ENCODE measurements around the gene TNFAIP3.
"Not testable (repeated sequence)": the region's sequence is repeated elsewhere in the genome, so short reads cannot be mapped to it uniquely, and the experiment has no call there.

Gene TNFAIP3

DNA sequence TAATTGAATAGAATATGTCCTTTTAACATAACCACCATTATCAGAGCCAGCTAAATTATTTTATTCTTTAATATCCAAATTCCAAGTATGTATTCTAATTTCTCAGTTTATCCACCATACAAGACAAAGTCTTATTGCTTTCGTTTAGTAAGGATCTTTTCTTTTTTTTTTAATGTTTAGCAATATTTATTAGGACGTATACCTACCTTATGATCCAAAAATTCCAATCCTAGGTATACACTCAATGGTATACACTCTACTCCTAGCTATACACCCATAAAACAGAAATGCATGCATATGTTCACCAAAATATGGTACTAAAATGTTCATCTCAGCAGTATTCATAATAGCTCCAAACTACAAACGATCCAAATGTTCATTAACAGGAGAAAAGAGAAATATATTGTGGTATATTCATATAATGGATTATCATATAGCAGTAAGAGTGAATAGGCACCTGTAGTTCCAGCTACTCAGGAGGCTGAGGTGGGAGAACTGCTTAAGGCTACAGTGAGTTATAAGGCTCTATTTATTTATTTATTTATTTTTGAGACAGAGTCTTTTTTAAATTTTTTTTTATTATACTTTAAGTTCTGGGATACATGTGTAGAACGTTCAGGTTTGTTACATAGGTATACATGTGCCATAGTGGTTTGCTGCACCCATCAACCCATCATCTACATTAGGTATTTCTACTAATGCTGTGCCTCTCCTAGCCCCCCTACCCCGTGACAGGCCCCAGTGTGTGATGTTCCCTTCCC, 17.3 kb downstream of the TNFAIP3 start:
- Histone ChIP-seq H3K27me3 (replicated peaks in 2 of 5; ENCODE audit: control insufficient read depth in 4 of 5, insufficient read depth in 5 of 5, low read length in 4 of 5) (no peaks in the 10 kb centered on the region), H3K4me3 (ENCODE audit: control insufficient read depth in 1 of 7, extremely low read depth in 1 of 7, insufficient read depth in 4 of 7, low read depth in 2 of 7, low read length in 6 of 7) (no peak overlapping the region), H3K36me3 (ENCODE audit: control insufficient read depth in 4 of 4, insufficient read depth in 4 of 4, low read length in 3 of 4) (peaks cover 12 to 31% (median 26%) of the 10 kb centered on the region in 4 experiments), H3K27ac (ENCODE audit: insufficient read depth in 1 of 2, low read depth in 1 of 2, low read length in 2 of 2, poor library complexity in 1 of 2, severe bottlenecking in 2 of 2) (no peak overlapping the region), H3K4me1 (ENCODE audit: control extremely low read depth in 1 of 4, control insufficient read depth in 4 of 4, insufficient read depth in 4 of 4, low read length in 3 of 4) (peaks cover 0 to 23% (median 18%) of the 10 kb centered on the region in 4 experiments), H3K9me3 (ENCODE audit: control extremely low read depth in 1 of 5, control insufficient read depth in 4 of 5, insufficient read depth in 2 of 5, low read depth in 1 of 5, low read length in 4 of 5) (no peaks in the 10 kb centered on the region)
- no peak for DNase-seq
- CTCF ChIA-PET: interaction anchor here (0.6 to 9.8 kb wide), 5 partner anchors 9 to 178 kb away, joined by 3 to 67 read pairs (median 4); partner anchors contain the start of gene TNFAIP3
- POLR2A ChIA-PET: interaction anchor here (0.5 to 2.1 kb wide), 2 partner anchors 17 to 42 kb away, joined by 3 to 8 read pairs; partner anchors contain the start of gene TNFAIP3
- no CpG with 5 or more reads among the region's 5 CpGs for WGBS (ENCODE audit: insufficient coverage)

DNA sequence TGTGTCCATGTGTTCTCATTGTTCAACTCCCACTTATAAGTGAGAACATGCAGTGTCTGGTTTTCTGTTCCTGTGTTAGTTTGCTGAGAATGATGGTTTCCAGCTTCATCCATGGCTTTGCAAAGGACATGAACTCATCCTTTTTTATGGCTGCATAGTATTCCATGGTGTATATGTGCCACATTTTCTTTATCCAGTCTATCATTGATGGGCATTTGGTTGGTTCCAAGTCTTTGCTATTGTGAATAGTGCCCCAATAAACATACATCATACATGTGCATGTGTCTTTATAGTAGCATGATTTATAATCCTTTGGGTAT, 17.8 kb downstream of the TNFAIP3 start:
- H3K27ac ChIP-seq (ENCODE audit: insufficient read depth in 1 of 2, low read depth in 1 of 2, low read length in 2 of 2, poor library complexity in 1 of 2, severe bottlenecking in 2 of 2); H3K4me3 ChIP-seq (ENCODE audit: control insufficient read depth in 1 of 7, extremely low read depth in 1 of 7, insufficient read depth in 4 of 7, low read depth in 2 of 7, low read length in 6 of 7); DNase-seq; POLR2A ChIA-PET; H3K27me3 ChIP-seq (replicated peaks in 2 of 5; ENCODE audit: control insufficient read depth in 4 of 5, insufficient read depth in 5 of 5, low read length in 4 of 5); H3K9me3 ChIP-seq (ENCODE audit: control extremely low read depth in 1 of 5, control insufficient read depth in 4 of 5, insufficient read depth in 2 of 5, low read depth in 1 of 5, low read length in 4 of 5): not testable (repeated sequence)
- Histone ChIP-seq H3K36me3 (ENCODE audit: control insufficient read depth in 4 of 4, insufficient read depth in 4 of 4, low read length in 3 of 4) (peaks cover 10 to 25% (median 23%) of the 10 kb centered on the region in 4 experiments), H3K4me1 (ENCODE audit: control extremely low read depth in 1 of 4, control insufficient read depth in 4 of 4, insufficient read depth in 4 of 4, low read length in 3 of 4) (peaks cover 0 to 21% (median 18%) of the 10 kb centered on the region in 4 experiments)
- CTCF ChIA-PET: interaction anchor here (1.7 to 9.8 kb wide), 3 partner anchors 15 to 178 kb away, joined by 4 to 67 read pairs (median 8); partner anchors contain the start of gene TNFAIP3

GRCh38 chr6:137886226-137886625, 19.2 kb downstream of the TNFAIP3 start:
- DNase-seq; H3K4me3 ChIP-seq (ENCODE audit: control insufficient read depth in 1 of 7, extremely low read depth in 1 of 7, insufficient read depth in 4 of 7, low read depth in 2 of 7, low read length in 6 of 7); H3K27me3 ChIP-seq (replicated peaks in 2 of 5; ENCODE audit: control insufficient read depth in 4 of 5, insufficient read depth in 5 of 5, low read length in 4 of 5); POLR2A ChIA-PET; H3K27ac ChIP-seq (ENCODE audit: insufficient read depth in 1 of 2, low read depth in 1 of 2, low read length in 2 of 2, poor library complexity in 1 of 2, severe bottlenecking in 2 of 2); H3K9me3 ChIP-seq (ENCODE audit: control extremely low read depth in 1 of 5, control insufficient read depth in 4 of 5, insufficient read depth in 2 of 5, low read depth in 1 of 5, low read length in 4 of 5): not testable (repeated sequence)
- H3K4me1 ChIP-seq (ENCODE audit: control extremely low read depth in 1 of 4, control insufficient read depth in 4 of 4, insufficient read depth in 4 of 4, low read length in 3 of 4): peaks cover 0 to 21% (median 18%) of the 10 kb centered on the region in 4 experiments
- WGBS (ENCODE audit: insufficient coverage): 100% methylated on average over 3 of the region's 3 CpGs
- peaks cover 4 to 12% (median 10%) of the 10 kb centered on the region in 4 experiments for H3K36me3 ChIP-seq (ENCODE audit: control insufficient read depth in 4 of 4, insufficient read depth in 4 of 4, low read length in 3 of 4)
- CTCF ChIA-PET: interaction anchor here (0.6 to 9.8 kb wide), 4 partner anchors 13 to 89 kb away, joined by 3 to 67 read pairs (median 9); partner anchors contain the start of gene TNFAIP3

DNA sequence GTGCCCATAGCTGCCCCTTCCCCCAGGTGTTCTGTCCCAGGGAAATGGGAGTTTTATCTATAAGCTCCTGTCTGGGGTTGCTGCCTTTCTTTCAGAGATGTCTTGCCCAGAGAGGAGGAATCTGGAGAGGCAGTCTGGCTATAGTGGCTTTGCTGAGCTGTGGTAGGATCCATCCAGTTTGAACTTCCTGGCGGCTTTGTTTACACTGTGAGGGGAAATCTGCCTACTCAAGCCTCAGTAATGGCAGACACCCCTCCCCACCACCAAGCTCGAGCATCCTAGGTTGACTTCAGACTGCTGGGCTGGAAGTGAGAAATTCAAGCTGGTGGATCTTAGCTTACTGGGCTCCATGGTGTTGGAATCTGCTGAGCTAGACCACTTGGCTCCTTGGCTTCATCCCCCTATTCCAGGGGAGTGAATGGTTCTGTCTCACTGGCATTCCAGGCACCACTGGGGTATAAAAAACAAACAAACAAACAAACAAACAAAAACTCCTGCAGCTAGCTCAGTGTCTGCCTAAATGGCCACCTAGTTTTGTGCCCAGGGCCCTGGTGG, 24.0 kb downstream of the TNFAIP3 start:
- Histone ChIP-seq H3K4me1 (ENCODE audit: control extremely low read depth in 1 of 4, control insufficient read depth in 4 of 4, insufficient read depth in 4 of 4, low read length in 3 of 4) (no peaks in the 10 kb centered on the region), H3K27ac (ENCODE audit: insufficient read depth in 1 of 2, low read depth in 1 of 2, low read length in 2 of 2, poor library complexity in 1 of 2, severe bottlenecking in 2 of 2) (no peak overlapping the region), H3K4me3 (ENCODE audit: control insufficient read depth in 1 of 7, extremely low read depth in 1 of 7, insufficient read depth in 4 of 7, low read depth in 2 of 7, low read length in 6 of 7) (no peak overlapping the region), H3K36me3 (ENCODE audit: control insufficient read depth in 4 of 4, insufficient read depth in 4 of 4, low read length in 3 of 4) (no peaks in the 10 kb centered on the region), H3K9me3 (ENCODE audit: control extremely low read depth in 1 of 5, control insufficient read depth in 4 of 5, insufficient read depth in 2 of 5, low read depth in 1 of 5, low read length in 4 of 5) (no peaks in the 10 kb centered on the region), H3K27me3 (replicated peaks in 2 of 5; ENCODE audit: control insufficient read depth in 4 of 5, insufficient read depth in 5 of 5, low read length in 4 of 5) (no peaks in the 10 kb centered on the region)
- no peak for DNase-seq
- ChIA-PET POLR2A (interaction anchor here (0.6 kb wide), 1 partner anchor 40 kb away, joined by 3 read pairs; no protein-coding TSS in a partner anchor), CTCF (interaction anchor here (0.8 to 1.5 kb wide), 6 partner anchors 9 to 57 kb away, joined by 3 to 6 read pairs (median 4); no protein-coding TSS in a partner anchor)
- no CpG with 5 or more reads among the region's 2 CpGs for WGBS (ENCODE audit: insufficient coverage)

DNA sequence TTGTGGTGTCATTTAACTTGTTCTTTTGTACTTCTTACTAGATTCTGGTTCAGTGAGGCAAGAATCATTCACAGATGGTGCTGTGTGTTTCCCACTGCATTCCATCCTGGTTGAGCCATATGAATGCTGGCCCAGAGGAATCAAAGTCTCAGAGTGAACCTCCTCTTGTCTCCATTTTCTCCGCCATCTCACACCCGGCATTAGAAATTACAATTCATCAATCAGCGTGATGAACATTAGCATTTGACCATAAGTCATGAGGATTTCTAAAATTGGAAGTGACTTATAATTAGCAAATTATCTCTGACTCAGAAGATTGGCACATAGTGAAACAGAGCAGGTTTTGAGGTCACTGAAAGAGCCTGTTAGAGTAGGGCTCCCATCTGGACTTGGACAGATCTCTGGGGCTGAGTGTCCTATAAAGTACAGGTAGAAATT, 25.2 kb downstream of the TNFAIP3 start:
- H3K9me3 ChIP-seq (ENCODE audit: control extremely low read depth in 1 of 5, control insufficient read depth in 4 of 5, insufficient read depth in 2 of 5, low read depth in 1 of 5, low read length in 4 of 5): no peaks in the 10 kb centered on the region
- ChIA-PET CTCF (interaction anchor here (1.3 kb wide), 2 partner anchors 8 to 9 kb away, joined by 3 read pairs; no protein-coding TSS in a partner anchor), POLR2A (no interaction called here)
- no peak for DNase-seq
- H3K36me3 ChIP-seq (ENCODE audit: control insufficient read depth in 4 of 4, insufficient read depth in 4 of 4, low read length in 3 of 4): no peaks in the 10 kb centered on the region
- H3K27me3 ChIP-seq (replicated peaks in 2 of 5; ENCODE audit: control insufficient read depth in 4 of 5, insufficient read depth in 5 of 5, low read length in 4 of 5): no peaks in the 10 kb centered on the region
- no peak overlapping the region for H3K27ac ChIP-seq (ENCODE audit: insufficient read depth in 1 of 2, low read depth in 1 of 2, low read length in 2 of 2, poor library complexity in 1 of 2, severe bottlenecking in 2 of 2)
- H3K4me1 ChIP-seq (ENCODE audit: control extremely low read depth in 1 of 4, control insufficient read depth in 4 of 4, insufficient read depth in 4 of 4, low read length in 3 of 4): no peaks in the 10 kb centered on the region
- no CpG with 5 or more reads among the region's 3 CpGs for WGBS (ENCODE audit: insufficient coverage)
- H3K4me3 ChIP-seq (ENCODE audit: control insufficient read depth in 1 of 7, extremely low read depth in 1 of 7, insufficient read depth in 4 of 7, low read depth in 2 of 7, low read length in 6 of 7): no peak overlapping the region

GRCh38 chr6:137893181-137893580, 26.1 kb downstream of the TNFAIP3 start:
- Histone ChIP-seq H3K4me1 (ENCODE audit: control extremely low read depth in 1 of 4, control insufficient read depth in 4 of 4, insufficient read depth in 4 of 4, low read length in 3 of 4) (no peaks in the 10 kb centered on the region), H3K36me3 (ENCODE audit: control insufficient read depth in 4 of 4, insufficient read depth in 4 of 4, low read length in 3 of 4) (no peaks in the 10 kb centered on the region), H3K27ac (ENCODE audit: insufficient read depth in 1 of 2, low read depth in 1 of 2, low read length in 2 of 2, poor library complexity in 1 of 2, severe bottlenecking in 2 of 2) (no peak overlapping the region), H3K27me3 (replicated peaks in 2 of 5; ENCODE audit: control insufficient read depth in 4 of 5, insufficient read depth in 5 of 5, low read length in 4 of 5) (no peaks in the 10 kb centered on the region), H3K4me3 (ENCODE audit: control insufficient read depth in 1 of 7, extremely low read depth in 1 of 7, insufficient read depth in 4 of 7, low read depth in 2 of 7, low read length in 6 of 7) (no peak overlapping the region), H3K9me3 (ENCODE audit: control extremely low read depth in 1 of 5, control insufficient read depth in 4 of 5, insufficient read depth in 2 of 5, low read depth in 1 of 5, low read length in 4 of 5) (no peaks in the 10 kb centered on the region)
- no peak for DNase-seq
- CTCF ChIA-PET: interaction anchor here (0.6 to 1.3 kb wide), 2 partner anchors 9 to 49 kb away, joined by 3 read pairs; no protein-coding TSS in a partner anchor
- POLR2A ChIA-PET: no interaction called here
- 100% methylated on average over 2 of the region's 3 CpGs for WGBS (ENCODE audit: insufficient coverage)

DNA sequence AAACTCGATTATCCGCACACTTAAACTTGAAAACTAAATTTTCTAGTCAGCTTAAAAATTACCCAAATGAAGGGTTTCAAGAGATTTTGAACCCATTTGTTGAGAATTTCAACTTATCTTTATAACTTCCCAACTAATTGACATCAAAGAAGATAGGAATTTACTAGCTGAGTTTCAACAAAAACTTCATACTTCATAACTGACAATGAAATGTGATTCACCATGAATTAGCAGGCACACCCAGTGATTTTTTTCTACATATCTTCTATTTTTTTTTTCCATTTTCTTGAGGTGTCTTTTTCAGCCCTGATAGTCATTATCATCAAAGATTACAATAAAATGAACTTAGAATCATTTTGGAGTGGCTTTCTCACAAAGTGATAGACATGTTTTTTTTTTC, 26.7 kb downstream of the TNFAIP3 start:
- CTCF ChIA-PET: interaction anchor here (0.6 to 1.4 kb wide), 3 partner anchors 10 to 49 kb away, joined by 3 read pairs; no protein-coding TSS in a partner anchor
- POLR2A ChIA-PET: no interaction called here
- Histone ChIP-seq H3K27me3 (replicated peaks in 2 of 5; ENCODE audit: control insufficient read depth in 4 of 5, insufficient read depth in 5 of 5, low read length in 4 of 5) (no peaks in the 10 kb centered on the region), H3K9me3 (ENCODE audit: control extremely low read depth in 1 of 5, control insufficient read depth in 4 of 5, insufficient read depth in 2 of 5, low read depth in 1 of 5, low read length in 4 of 5) (no peaks in the 10 kb centered on the region), H3K4me3 (ENCODE audit: control insufficient read depth in 1 of 7, extremely low read depth in 1 of 7, insufficient read depth in 4 of 7, low read depth in 2 of 7, low read length in 6 of 7) (no peak overlapping the region), H3K36me3 (ENCODE audit: control insufficient read depth in 4 of 4, insufficient read depth in 4 of 4, low read length in 3 of 4) (no peaks in the 10 kb centered on the region), H3K27ac (ENCODE audit: insufficient read depth in 1 of 2, low read depth in 1 of 2, low read length in 2 of 2, poor library complexity in 1 of 2, severe bottlenecking in 2 of 2) (no peak overlapping the region), H3K4me1 (ENCODE audit: control extremely low read depth in 1 of 4, control insufficient read depth in 4 of 4, insufficient read depth in 4 of 4, low read length in 3 of 4) (no peaks in the 10 kb centered on the region)
- no peak for DNase-seq
- WGBS (ENCODE audit: insufficient coverage): 100% methylated on average over 2 of the region's 2 CpGs

Measured in common myeloid progenitor, CD34-positive (primary cell).